ENCODE results near the gene CHRNB1. TPM values are rescaled to one million over a fixed set of nuclear protein-coding genes. Genes with fewer than 3 reads are reported as not detected.

Gene CHRNB1
- total RNA-seq, 2 experiments from 2014 or later = 11.5 to 11.7 TPM

- H3K36me3 Mint-ChIP-seq (ENCODE audit: low read depth) = peaks cover 43% of the 10 kb centered on the region
- H3K4me1 Mint-ChIP-seq (ENCODE audit: low read depth) = peaks cover 66% of the 10 kb centered on the region
- TF ChIP-seq CTCF (IDR thresholded peaks at IDR 0.05) = no peak
- peak overlapping the region; percentile 37 for H3K27ac Mint-ChIP-seq
- ATAC-seq (no peak), DNase-seq (no peak)
- H3K9me3 Mint-ChIP-seq = no peaks in the 10 kb centered on the region
- intact Hi-C loops (cut with micrococcal nuclease) = loop anchor here (10.0 kb wide), 1 partner anchor 131 kb away; the partner anchor contains the start of genes KCTD11 and TMEM95
- no peaks in the 10 kb centered on the region for H3K27me3 Mint-ChIP-seq
- H3K4me3 Mint-ChIP-seq = peak overlapping the region; percentile 96
- POLR2A ChIA-PET = interaction anchor here (0.8 to 4.2 kb wide), 38 partner anchors 8 to 252 kb away, joined by 3 to 55 read pairs (median 5); partner anchors contain the start of genes ACAP1, DVL2, FGF11 and MPDU1
- CTCF ChIA-PET = interaction anchor here (1.0 to 3.5 kb wide), 7 partner anchors 9 to 130 kb away, joined by 3 to 27 read pairs (median 3); partner anchors contain the start of genes SENP3 and TMEM102
Observed at GRCh38 chr17:7486181-7486580, 41.3 kb downstream of the CHRNB1 start.

GRCh38 chr17:7490144-7490543 is 45.3 kb downstream of the CHRNB1 start:
- Mint-ChIP-seq H3K36me3 (ENCODE audit: low read depth) (peaks cover 61% of the 10 kb centered on the region), H3K27ac (peak overlapping the region; percentile 54), H3K9me3 (no peaks in the 10 kb centered on the region), H3K4me3 (peak overlapping the region; percentile 7), H3K27me3 (no peaks in the 10 kb centered on the region), H3K4me1 (ENCODE audit: low read depth) (peaks cover 67% of the 10 kb centered on the region)
- no peak for TF ChIP-seq CTCF (IDR thresholded peaks at IDR 0.05)
- ChIA-PET CTCF (interaction anchor here (0.8 to 1.7 kb wide), 4 partner anchors 24 to 70 kb away, joined by 3 to 5 read pairs (median 4); no protein-coding TSS in a partner anchor), POLR2A (interaction anchor here (0.6 to 1.6 kb wide), 7 partner anchors 13 to 396 kb away, joined by 3 to 6 read pairs (median 3); partner anchors contain the start of gene SENP3)
- ATAC-seq = no peak
- intact Hi-C loops (cut with micrococcal nuclease) = no loop called here
- DNase-seq = no peak

- no peaks in the 10 kb centered on the region for H3K9me3 Mint-ChIP-seq
- intact Hi-C loops (cut with micrococcal nuclease) = no loop called here
- H3K36me3 Mint-ChIP-seq (ENCODE audit: low read depth) = peaks cover 62% of the 10 kb centered on the region
- peak overlapping the region; percentile 40 for H3K27ac Mint-ChIP-seq
- H3K4me3 Mint-ChIP-seq = no peak overlapping the region
- no peak for ATAC-seq
- H3K4me1 Mint-ChIP-seq (ENCODE audit: low read depth) = peaks cover 57% of the 10 kb centered on the region
- no peaks in the 10 kb centered on the region for H3K27me3 Mint-ChIP-seq
- CTCF ChIA-PET = interaction anchor here (1.4 to 3.7 kb wide), 3 partner anchors 23 to 55 kb away, joined by 3 to 23 read pairs (median 5); no protein-coding TSS in a partner anchor
- no peak for TF ChIP-seq CTCF (IDR thresholded peaks at IDR 0.05)
- no peak for DNase-seq
- POLR2A ChIA-PET = interaction anchor here (1.0 to 1.5 kb wide), 3 partner anchors 11 to 61 kb away, joined by 4 to 6 read pairs (median 5); no protein-coding TSS in a partner anchor
Observed at GRCh38 chr17:7491583-7491982, 46.7 kb downstream of the CHRNB1 start.

- H3K9me3 Mint-ChIP-seq = no peaks in the 10 kb centered on the region
- H3K27me3 Mint-ChIP-seq = no peaks in the 10 kb centered on the region
- ATAC-seq = no peak
- H3K36me3 Mint-ChIP-seq (ENCODE audit: low read depth) = peaks cover 68% of the 10 kb centered on the region
- intact Hi-C loops (cut with micrococcal nuclease) = no loop called here
- DNase-seq = no peak
- POLR2A ChIA-PET = interaction anchor here (0.9 to 3.9 kb wide), 6 partner anchors 9 to 191 kb away, joined by 5 to 20 read pairs (median 6); partner anchors contain the start of genes POLR2A and ZBTB4
- peak overlapping the region; percentile 56 for H3K27ac Mint-ChIP-seq
- H3K4me1 Mint-ChIP-seq (ENCODE audit: low read depth) = peaks cover 39% of the 10 kb centered on the region
- CTCF ChIA-PET = interaction anchor here (1.0 to 3.7 kb wide), 3 partner anchors 21 to 57 kb away, joined by 3 to 23 read pairs (median 3); no protein-coding TSS in a partner anchor
- no peak for TF ChIP-seq CTCF (IDR thresholded peaks at IDR 0.05)
- H3K4me3 Mint-ChIP-seq = no peak overlapping the region
Observed at GRCh38 chr17:7493941-7494340, 49.1 kb downstream of the CHRNB1 start.

GRCh38 chr17:7495906-7496434 is 51.1 kb downstream of the CHRNB1 start:
- POLR2A ChIA-PET = interaction anchor here (0.6 to 3.9 kb wide), 8 partner anchors 9 to 71 kb away, joined by 3 to 20 read pairs (median 4); partner anchors contain the start of gene POLR2A

More at GRCh38 chr17:7495906-7496434, 51.1 kb downstream of the CHRNB1 start:
- CTCF ChIA-PET = interaction anchor here (1.2 kb wide), 1 partner anchor 9 kb away, joined by 3 read pairs; no protein-coding TSS in a partner anchor
- no peaks in the 10 kb centered on the region for H3K9me3 Mint-ChIP-seq
- no peak for ATAC-seq
- no peak overlapping the region for H3K27ac Mint-ChIP-seq
- H3K4me1 Mint-ChIP-seq (ENCODE audit: low read depth) = peaks cover 22% of the 10 kb centered on the region
- H3K36me3 Mint-ChIP-seq (ENCODE audit: low read depth) = peaks cover 69% of the 10 kb centered on the region
- no peaks in the 10 kb centered on the region for H3K27me3 Mint-ChIP-seq
- no peak for DNase-seq
- no peak overlapping the region for H3K4me3 Mint-ChIP-seq
- intact Hi-C loops (cut with micrococcal nuclease) = no loop called here
- no peak for TF ChIP-seq CTCF (IDR thresholded peaks at IDR 0.05)

All from activated CD8-positive, alpha-beta T cell treated with anti-CD3 and anti-CD28 coated beads for 36 hours (primary cell).